Gastrocnemius medialis (tissue), 4 donors: ENCODE data around the gene ARHGEF7.

Experiments
- POLR2A ChIP-seq, 2 donors: fragments of 450-650 bp; IDR thresholded peaks; one replicate each; pipeline ENCODE4 v1.6.1; 2017; ENCODE audit warnings: antibody characterized with exemption in 2 of 2, mild to moderate bottlenecking in 2 of 2, moderate library complexity in 2 of 2
- TF ChIP-seq, protein P1 (sequence below), 5 experiments: fragments of 450-650 bp in 3 of 5; fragments of 200-600 bp in 2 of 5; sonication (generic) in 2 of 5; IDR thresholded peaks in 4 of 5; conservative IDR thresholded peaks in 1 of 5; 1 replicate in 4 of 5; 2 replicates in 1 of 5; pipeline ENCODE4 v1.5.1; 2016 to 2019; ENCODE audit warnings: antibody characterized with exemption in 5 of 5, mild to moderate bottlenecking in 3 of 5, moderate library complexity in 3 of 5

DNA sequence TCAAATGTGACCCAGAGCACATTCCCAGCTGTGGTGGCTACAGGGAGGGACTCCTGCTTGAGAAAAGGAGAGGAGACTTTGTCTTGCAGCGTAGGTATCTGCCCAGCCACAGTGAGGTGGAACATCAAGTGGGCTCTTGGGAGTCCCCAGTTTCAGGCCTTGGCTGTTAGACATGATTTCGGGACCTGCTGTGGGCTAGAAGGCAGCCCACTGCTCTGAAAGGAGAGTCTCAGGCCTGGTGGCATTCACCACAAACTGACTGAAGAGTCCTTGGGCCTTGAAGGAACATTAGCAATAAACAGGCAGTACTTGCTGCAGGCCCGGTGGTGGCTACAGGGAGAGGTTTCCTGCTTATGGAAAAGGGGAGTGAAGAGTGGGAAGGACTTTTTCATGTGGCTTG, 143.5 kb downstream of the ARHGEF7 start:
- no peak for TF ChIP-seq POLR2A (IDR thresholded peaks at IDR 0.05)
- TF ChIP-seq, protein P1, sequence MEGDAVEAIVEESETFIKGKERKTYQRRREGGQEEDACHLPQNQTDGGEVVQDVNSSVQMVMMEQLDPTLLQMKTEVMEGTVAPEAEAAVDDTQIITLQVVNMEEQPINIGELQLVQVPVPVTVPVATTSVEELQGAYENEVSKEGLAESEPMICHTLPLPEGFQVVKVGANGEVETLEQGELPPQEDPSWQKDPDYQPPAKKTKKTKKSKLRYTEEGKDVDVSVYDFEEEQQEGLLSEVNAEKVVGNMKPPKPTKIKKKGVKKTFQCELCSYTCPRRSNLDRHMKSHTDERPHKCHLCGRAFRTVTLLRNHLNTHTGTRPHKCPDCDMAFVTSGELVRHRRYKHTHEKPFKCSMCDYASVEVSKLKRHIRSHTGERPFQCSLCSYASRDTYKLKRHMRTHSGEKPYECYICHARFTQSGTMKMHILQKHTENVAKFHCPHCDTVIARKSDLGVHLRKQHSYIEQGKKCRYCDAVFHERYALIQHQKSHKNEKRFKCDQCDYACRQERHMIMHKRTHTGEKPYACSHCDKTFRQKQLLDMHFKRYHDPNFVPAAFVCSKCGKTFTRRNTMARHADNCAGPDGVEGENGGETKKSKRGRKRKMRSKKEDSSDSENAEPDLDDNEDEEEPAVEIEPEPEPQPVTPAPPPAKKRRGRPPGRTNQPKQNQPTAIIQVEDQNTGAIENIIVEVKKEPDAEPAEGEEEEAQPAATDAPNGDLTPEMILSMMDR (IDR thresholded peaks at IDR 0.05 in 4 of 5, conservative IDR thresholded peaks at IDR 0.05 in 1 of 5): no peak
